Measurements from ENCODE around the gene CCDC12. TPM values are rescaled to one million over a fixed set of nuclear protein-coding genes. Genes with fewer than 3 reads are reported as not detected.

Gene CCDC12
- total RNA-seq, 1 donor from 2014 or later: 64.3 TPM

- H3K27me3 Mint-ChIP-seq: peaks cover 17% of the 10 kb centered on the region
- H3K9me3 Mint-ChIP-seq (ENCODE audit: low read depth): no peaks in the 10 kb centered on the region
- no peaks in the 10 kb centered on the region for H3K36me3 Mint-ChIP-seq (ENCODE audit: insufficient read depth)
- H3K4me1 Mint-ChIP-seq (ENCODE audit: low read depth): no peaks in the 10 kb centered on the region
- TF ChIP-seq, protein P1, sequence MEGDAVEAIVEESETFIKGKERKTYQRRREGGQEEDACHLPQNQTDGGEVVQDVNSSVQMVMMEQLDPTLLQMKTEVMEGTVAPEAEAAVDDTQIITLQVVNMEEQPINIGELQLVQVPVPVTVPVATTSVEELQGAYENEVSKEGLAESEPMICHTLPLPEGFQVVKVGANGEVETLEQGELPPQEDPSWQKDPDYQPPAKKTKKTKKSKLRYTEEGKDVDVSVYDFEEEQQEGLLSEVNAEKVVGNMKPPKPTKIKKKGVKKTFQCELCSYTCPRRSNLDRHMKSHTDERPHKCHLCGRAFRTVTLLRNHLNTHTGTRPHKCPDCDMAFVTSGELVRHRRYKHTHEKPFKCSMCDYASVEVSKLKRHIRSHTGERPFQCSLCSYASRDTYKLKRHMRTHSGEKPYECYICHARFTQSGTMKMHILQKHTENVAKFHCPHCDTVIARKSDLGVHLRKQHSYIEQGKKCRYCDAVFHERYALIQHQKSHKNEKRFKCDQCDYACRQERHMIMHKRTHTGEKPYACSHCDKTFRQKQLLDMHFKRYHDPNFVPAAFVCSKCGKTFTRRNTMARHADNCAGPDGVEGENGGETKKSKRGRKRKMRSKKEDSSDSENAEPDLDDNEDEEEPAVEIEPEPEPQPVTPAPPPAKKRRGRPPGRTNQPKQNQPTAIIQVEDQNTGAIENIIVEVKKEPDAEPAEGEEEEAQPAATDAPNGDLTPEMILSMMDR (IDR thresholded peaks at IDR 0.05; ENCODE audit: unreplicated experiment): no peak
- DNase-seq (ENCODE audit: low spot score, unreplicated experiment): no peak
- no peak overlapping the region for H3K4me3 Mint-ChIP-seq (ENCODE audit: low read depth)
- no peak overlapping the region for H3K27ac Mint-ChIP-seq
Observed at GRCh38 chr3:46900007-46900292, 76.6 kb downstream of the CCDC12 start.

- Mint-ChIP-seq H3K36me3 (ENCODE audit: insufficient read depth) (no peaks in the 10 kb centered on the region), H3K9me3 (ENCODE audit: low read depth) (no peaks in the 10 kb centered on the region), H3K27ac (no peak overlapping the region), H3K4me3 (ENCODE audit: low read depth) (no peak overlapping the region), H3K4me1 (ENCODE audit: low read depth) (no peaks in the 10 kb centered on the region), H3K27me3 (peaks cover 18% of the 10 kb centered on the region)
- TF ChIP-seq, protein P1 (IDR thresholded peaks at IDR 0.05; ENCODE audit: unreplicated experiment): no peak
- no peak for DNase-seq (ENCODE audit: low spot score, unreplicated experiment)
Observed at GRCh38 chr3:46899151-46900006, 77.2 kb downstream of the CCDC12 start.

GRCh38 chr3:46898321-46899150, 78.0 kb downstream of the CCDC12 start:
- no peak for DNase-seq (ENCODE audit: low spot score, unreplicated experiment)
- H3K36me3 Mint-ChIP-seq (ENCODE audit: insufficient read depth): no peaks in the 10 kb centered on the region
- H3K4me1 Mint-ChIP-seq (ENCODE audit: low read depth): no peaks in the 10 kb centered on the region
- TF ChIP-seq, protein P1 (IDR thresholded peaks at IDR 0.05; ENCODE audit: unreplicated experiment): no peak
- no peak overlapping the region for H3K4me3 Mint-ChIP-seq (ENCODE audit: low read depth)
- H3K27me3 Mint-ChIP-seq: peaks cover 23% of the 10 kb centered on the region
- no peaks in the 10 kb centered on the region for H3K9me3 Mint-ChIP-seq (ENCODE audit: low read depth)
- H3K27ac Mint-ChIP-seq: no peak overlapping the region

DNA sequence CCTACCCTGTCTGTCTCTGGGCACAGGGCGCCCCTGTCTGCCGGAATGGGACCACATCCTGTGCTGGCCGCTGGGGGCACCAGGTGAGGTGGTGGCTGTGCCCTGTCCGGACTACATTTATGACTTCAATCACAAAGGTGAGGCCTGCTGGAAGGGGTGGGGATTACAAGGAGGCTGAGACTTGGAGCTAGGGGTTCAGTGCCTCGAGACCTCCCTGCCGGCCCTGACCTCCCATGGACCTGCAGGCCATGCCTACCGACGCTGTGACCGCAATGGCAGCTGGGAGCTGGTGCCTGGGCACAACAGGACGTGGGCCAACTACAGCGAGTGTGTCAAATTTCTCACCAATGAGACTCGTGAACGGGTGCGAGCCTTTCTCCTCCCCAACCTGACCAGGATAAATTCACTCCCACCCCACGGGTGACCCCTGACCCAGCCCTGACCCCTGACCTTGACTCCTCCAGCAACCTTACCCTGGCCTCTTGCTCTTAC, 78.7 kb downstream of the CCDC12 start:
- no peak for DNase-seq (ENCODE audit: low spot score, unreplicated experiment)
- no peak overlapping the region for H3K27ac Mint-ChIP-seq
- TF ChIP-seq, protein P1 (IDR thresholded peaks at IDR 0.05; ENCODE audit: unreplicated experiment): peak; percentile 26

GRCh38 chr3:46897031-46897430, 79.5 kb downstream of the CCDC12 start:
- H3K4me3 Mint-ChIP-seq (ENCODE audit: low read depth): no peak overlapping the region

More for the DNA sequence above, 78.7 kb downstream of the CCDC12 start:
- Mint-ChIP-seq H3K9me3 (ENCODE audit: low read depth) (no peaks in the 10 kb centered on the region), H3K4me3 (ENCODE audit: low read depth) (no peak overlapping the region), H3K36me3 (ENCODE audit: insufficient read depth) (no peaks in the 10 kb centered on the region), H3K27me3 (peaks cover 27% of the 10 kb centered on the region), H3K4me1 (ENCODE audit: low read depth) (no peaks in the 10 kb centered on the region)

More at GRCh38 chr3:46897031-46897430, 79.5 kb downstream of the CCDC12 start:
- H3K27ac Mint-ChIP-seq: no peak overlapping the region
- no peaks in the 10 kb centered on the region for H3K9me3 Mint-ChIP-seq (ENCODE audit: low read depth)
- peaks cover 2% of the 10 kb centered on the region for H3K4me1 Mint-ChIP-seq (ENCODE audit: low read depth)
- no peak for DNase-seq (ENCODE audit: low spot score, unreplicated experiment)
- no peaks in the 10 kb centered on the region for H3K36me3 Mint-ChIP-seq (ENCODE audit: insufficient read depth)
- H3K27me3 Mint-ChIP-seq: peaks cover 35% of the 10 kb centered on the region
- TF ChIP-seq, protein P1 (IDR thresholded peaks at IDR 0.05; ENCODE audit: unreplicated experiment): no peak

Data from progenitor cell of endocrine pancreas (in vitro differentiated cells).